Measurements from ENCODE around the gene RIC3. TPM values are rescaled to one million over a fixed set of nuclear protein-coding genes. Genes with fewer than 3 reads are reported as not detected.

The RIC3 gene
- total and polyA plus RNA-seq, 8 donors: 1.1 to 29.5 (median 13.4) TPM; not detected in 1

DNA sequence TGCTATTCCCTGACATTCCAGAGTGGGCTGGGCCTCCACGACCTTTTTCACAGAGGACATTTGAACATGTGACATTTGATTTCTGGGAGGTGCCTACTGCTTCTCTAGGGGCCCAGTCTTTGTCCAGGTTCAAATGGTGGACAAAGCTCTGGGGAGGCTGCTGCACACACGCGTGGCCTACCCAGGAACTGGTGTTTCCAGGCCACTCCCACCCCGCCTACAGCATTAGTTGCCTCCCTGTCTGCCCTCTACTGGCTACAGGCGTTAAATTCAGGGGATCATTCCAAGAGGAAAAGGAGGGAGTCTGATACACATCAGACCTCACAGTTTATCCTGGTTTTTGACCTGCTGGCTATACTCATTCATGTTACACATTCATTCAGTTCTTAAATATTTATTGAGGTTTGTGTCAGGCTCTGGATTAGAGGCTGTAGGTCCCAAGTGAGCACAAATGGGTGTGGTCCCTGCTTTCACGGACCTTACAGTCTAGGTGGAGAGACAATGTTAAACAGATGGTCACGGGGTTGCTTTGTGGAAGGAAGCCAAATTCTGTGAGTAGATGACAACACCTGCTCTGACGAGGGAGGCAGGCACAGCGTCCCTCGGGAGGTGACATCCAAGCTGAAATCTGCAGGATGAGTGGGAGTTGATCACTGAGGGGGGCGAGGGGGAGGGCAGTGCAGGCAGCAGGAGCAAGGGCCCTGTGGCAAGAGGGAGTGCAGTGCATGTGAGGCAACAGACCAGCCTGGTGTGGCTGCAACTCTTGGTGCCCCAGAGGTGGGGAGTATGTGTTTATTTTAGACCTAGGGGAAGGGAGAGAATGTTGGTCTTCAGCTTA lies 76.0 kb downstream of the RIC3 start:
- H3K9me3 ChIP-seq: no peaks in the 10 kb centered on the region
- intact Hi-C loops (cut with DNase I; ENCODE audit: low total_unique reads): no loop called here
- H3K4me1 ChIP-seq: peaks cover 0 to 9% (median 7%) of the 10 kb centered on the region in 4 donors
- H3K27me3 ChIP-seq: no peaks in the 10 kb centered on the region
- no peak overlapping the region for H3K4me3 ChIP-seq
- TF ChIP-seq POLR2A (IDR thresholded peaks at IDR 0.05) (no peak), EP300 (IDR thresholded peaks at IDR 0.05) (no peak), POLR2AphosphoS5 (IDR thresholded peaks at IDR 0.05) (peak in 1 of 3 donors; percentile 30)
- TF ChIP-seq, protein P1, sequence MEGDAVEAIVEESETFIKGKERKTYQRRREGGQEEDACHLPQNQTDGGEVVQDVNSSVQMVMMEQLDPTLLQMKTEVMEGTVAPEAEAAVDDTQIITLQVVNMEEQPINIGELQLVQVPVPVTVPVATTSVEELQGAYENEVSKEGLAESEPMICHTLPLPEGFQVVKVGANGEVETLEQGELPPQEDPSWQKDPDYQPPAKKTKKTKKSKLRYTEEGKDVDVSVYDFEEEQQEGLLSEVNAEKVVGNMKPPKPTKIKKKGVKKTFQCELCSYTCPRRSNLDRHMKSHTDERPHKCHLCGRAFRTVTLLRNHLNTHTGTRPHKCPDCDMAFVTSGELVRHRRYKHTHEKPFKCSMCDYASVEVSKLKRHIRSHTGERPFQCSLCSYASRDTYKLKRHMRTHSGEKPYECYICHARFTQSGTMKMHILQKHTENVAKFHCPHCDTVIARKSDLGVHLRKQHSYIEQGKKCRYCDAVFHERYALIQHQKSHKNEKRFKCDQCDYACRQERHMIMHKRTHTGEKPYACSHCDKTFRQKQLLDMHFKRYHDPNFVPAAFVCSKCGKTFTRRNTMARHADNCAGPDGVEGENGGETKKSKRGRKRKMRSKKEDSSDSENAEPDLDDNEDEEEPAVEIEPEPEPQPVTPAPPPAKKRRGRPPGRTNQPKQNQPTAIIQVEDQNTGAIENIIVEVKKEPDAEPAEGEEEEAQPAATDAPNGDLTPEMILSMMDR (IDR thresholded peaks at IDR 0.05): peak in 4 of 7 experiments; percentile 44 to 46 (median 45)
- peak; percentile 68 to 80 for DNase-seq
- WGBS, 5 donors: 39 to 47% (median 42%) methylated on average over 11 of the region's 11 CpGs
- no peak overlapping the region for H3K27ac ChIP-seq
- H3K36me3 ChIP-seq: peaks cover 0 to 23% (median 13%) of the 10 kb centered on the region in 4 donors

DNA sequence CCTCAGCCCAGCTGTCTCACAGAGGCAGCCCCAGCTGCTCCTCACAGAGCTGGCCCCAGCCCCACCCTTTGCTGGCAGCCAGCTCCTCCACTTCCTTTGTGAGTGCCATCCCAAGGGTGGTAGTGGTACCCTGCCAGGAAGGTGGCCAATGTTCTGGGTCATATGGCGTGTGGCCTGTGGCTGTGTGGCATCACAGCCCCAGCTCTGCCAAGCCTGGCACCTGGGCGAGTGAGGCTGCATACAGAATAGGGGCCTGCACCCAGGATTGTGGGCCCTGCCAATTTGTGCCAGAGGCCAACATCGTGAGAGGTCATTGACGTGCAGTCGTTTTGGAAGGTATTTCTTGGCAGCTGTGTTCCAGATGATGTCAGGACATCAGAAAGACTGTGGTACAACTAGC lies 77.1 kb downstream of the RIC3 start:
- WGBS, 5 donors: 87 to 97% (median 92%) methylated on average over 5 of the region's 5 CpGs
- no peak for DNase-seq

DNA sequence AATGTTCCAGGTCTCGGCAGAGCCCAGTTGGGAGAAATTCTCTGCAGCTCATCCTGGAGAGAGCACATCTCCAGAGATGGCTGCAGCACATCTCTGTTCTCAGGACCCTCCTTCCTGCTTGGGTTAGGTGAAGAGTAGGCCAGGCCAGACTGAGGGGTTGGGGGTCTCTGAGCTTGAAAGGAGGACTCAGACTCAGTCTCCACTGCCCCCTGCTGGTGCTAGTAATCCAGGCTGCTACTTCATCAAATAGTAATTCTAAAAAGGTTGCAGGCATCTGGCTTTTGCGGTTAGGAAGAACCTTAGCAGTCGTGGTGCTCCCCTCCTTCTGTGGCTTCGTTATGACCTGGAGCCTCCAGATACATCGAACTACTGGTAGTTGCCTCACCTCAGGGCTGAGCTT lies 78.1 kb downstream of the RIC3 start:
- Histone ChIP-seq H3K36me3 (peaks cover 0 to 9% (median 0%) of the 10 kb centered on the region in 4 donors), H3K27me3 (no peaks in the 10 kb centered on the region), H3K27ac (no peak overlapping the region), H3K9me3 (no peaks in the 10 kb centered on the region), H3K4me1 (peaks cover 0 to 9% (median 7%) of the 10 kb centered on the region in 4 donors), H3K4me3 (no peak overlapping the region)
- DNase-seq: peak in 1 of 2 donors; percentile 72
- WGBS, 5 donors: 44 to 55% (median 53%) methylated on average over 5 of the region's 5 CpGs
- intact Hi-C loops (cut with DNase I; ENCODE audit: low total_unique reads): no loop called here
- TF ChIP-seq POLR2A (IDR thresholded peaks at IDR 0.05) (no peak), POLR2AphosphoS5 (IDR thresholded peaks at IDR 0.05) (no peak), EP300 (IDR thresholded peaks at IDR 0.05) (no peak)
- TF ChIP-seq, protein P1 (IDR thresholded peaks at IDR 0.05): peak in 3 of 7 experiments; percentile 6 to 24 (median 21)

More for the DNA sequence above, 77.1 kb downstream of the RIC3 start:
- Histone ChIP-seq H3K4me1 (peaks cover 0 to 9% (median 7%) of the 10 kb centered on the region in 4 donors), H3K36me3 (peaks cover 0 to 13% (median 2%) of the 10 kb centered on the region in 4 donors), H3K4me3 (no peak overlapping the region), H3K27me3 (no peaks in the 10 kb centered on the region), H3K9me3 (no peaks in the 10 kb centered on the region), H3K27ac (no peak overlapping the region)
- intact Hi-C loops (cut with DNase I; ENCODE audit: low total_unique reads): no loop called here
- no peak for TF ChIP-seq POLR2AphosphoS5 (IDR thresholded peaks at IDR 0.05)

DNA sequence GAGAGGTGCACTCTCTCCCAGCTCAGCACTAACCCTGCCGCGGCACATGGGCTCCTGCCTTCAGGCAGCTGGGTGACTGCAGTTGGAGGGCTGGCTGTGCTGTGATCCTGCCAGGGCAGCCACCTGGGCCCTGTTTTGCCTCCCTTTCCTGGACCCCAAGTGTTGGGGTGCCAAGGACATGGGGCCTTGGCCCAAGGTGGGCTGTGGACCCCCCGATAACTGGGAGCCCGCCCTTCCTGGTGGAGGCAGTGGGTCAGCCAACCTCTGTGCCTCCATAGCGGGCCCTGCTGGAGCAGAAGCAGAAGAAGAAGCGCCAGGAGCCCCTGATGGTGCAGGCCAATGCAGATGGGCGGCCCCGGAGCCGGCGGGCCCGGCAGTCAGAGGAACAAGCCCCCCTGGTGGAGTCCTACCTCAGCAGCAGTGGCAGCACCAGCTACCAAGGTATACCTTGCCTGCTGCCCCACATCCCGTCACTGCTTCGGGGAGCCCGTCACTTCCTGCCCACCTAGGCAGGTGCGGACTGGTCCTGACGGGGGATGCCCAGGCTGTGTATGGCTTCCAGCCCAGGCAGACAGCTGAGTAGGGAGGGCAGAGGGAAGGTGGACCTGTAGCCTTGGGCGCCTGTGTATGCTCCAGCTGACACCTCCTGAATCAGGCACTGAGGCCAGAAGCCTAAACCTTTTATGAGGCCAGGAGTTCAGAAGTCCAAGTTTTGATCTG lies 78.9 kb downstream of the RIC3 start:
- H3K36me3 ChIP-seq: peaks cover 0 to 9% (median 0%) of the 10 kb centered on the region in 4 donors
- no peak for TF ChIP-seq POLR2A (IDR thresholded peaks at IDR 0.05)
- no peak for TF ChIP-seq EP300 (IDR thresholded peaks at IDR 0.05)
- no peak for TF ChIP-seq POLR2AphosphoS5 (IDR thresholded peaks at IDR 0.05)
- TF ChIP-seq, protein P1 (IDR thresholded peaks at IDR 0.05): no peak
- peaks cover 0 to 9% (median 7%) of the 10 kb centered on the region in 4 donors for H3K4me1 ChIP-seq
- H3K4me3 ChIP-seq: no peak overlapping the region
- no peaks in the 10 kb centered on the region for H3K9me3 ChIP-seq
- no peaks in the 10 kb centered on the region for H3K27me3 ChIP-seq
- intact Hi-C loops (cut with DNase I; ENCODE audit: low total_unique reads): no loop called here
- no peak for DNase-seq
- no peak overlapping the region for H3K27ac ChIP-seq
- 85 to 100% (median 91%) methylated on average over 2 to 17 of the region's 17 CpGs for WGBS, 5 donors
